HG03521 (cell line): ENCODE measurements around the gene FBXO31.

ENCODE experiments used
- ATAC-seq: cut with Tn5 transposase; IDR thresholded peaks from one replicate; pipeline ENCODE4 v1.9.1; 2021; ENCODE audit warnings: mild to moderate bottlenecking, moderate library complexity; ENCODE audit not compliant: unreplicated experiment

The FBXO31 gene

GRCh38 chr16:87316923-87317749, 66.4 kb downstream of the FBXO31 start, which contains the start of gene C16orf95:
TSS of gene C16orf95 (minus strand) at chr16:87317392. CDS start at chr16:87317242, 150 bp downstream.
- ATAC-seq, result peak; percentile 84

DNA sequence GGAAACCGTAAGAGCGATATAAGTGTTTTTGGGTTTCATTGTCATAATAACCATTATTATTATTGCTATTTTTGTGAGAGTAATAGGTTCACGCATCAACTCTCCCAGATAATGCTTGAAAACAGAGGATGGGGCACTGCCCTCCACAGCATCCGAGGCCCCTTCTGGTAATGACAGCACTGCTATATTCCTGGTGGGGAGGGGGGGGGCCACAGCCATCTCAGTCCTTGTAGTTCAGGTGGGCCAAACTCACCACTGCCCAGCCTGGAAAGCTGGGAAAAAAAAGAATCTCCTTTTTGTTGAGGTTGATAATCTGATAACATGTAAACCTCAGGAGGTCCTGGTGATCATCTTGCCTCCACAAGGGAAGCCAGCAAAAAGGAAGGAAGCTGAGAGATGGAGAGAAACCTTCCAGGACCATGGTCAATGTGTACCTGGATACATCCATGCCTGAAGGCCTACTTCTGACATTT, 67.1 kb downstream of the FBXO31 start:
- ATAC-seq, result no peak

DNA sequence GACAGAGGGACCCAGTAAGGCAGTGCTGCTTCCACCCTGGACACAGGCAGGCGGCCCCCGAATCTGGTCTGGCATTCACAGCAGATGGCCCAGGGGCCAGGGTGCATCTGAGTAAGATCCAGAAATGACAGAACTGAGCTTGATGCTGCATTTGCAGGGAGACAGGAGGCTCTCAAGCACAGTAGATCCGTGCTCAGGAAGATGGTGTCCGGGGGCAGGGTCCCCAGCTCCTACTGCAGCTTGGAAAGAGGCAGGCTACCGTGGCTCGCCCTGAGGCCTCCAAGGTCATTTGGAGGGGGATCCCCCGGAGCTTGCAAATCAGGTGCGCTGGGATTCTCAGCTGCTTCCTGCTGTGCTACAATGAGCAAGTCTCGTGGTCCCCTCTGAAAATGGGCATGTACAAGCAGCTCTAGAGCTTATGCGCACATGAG, 68.6 kb downstream of the FBXO31 start:
- no peak for ATAC-seq

DNA sequence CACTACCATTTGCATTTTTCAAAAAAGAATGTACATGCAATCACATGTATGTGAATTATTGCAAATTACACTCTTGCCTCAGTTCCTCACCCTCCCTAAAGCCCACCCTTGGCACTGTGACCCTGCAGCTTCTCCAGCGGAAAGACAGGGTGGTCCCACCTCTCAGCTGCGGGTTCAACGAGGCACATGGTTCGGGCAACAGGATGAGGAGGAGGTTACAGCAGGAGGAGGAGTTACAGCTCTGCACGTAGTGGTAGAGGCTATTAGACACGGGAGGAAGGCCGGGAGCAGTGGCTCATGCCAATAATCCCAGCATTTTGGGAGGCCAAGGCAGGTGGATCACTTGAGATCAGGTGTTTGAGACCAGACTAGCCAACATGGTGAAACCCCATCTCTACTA, 71.6 kb downstream of the FBXO31 start:
- no peak for ATAC-seq

- ATAC-seq, result no peak
Observed at GRCh38 chr16:87311387-87311786, 72.2 kb downstream of the FBXO31 start.

GRCh38 chr16:87310610-87311009, 73.0 kb downstream of the FBXO31 start:
- no peak for ATAC-seq

DNA sequence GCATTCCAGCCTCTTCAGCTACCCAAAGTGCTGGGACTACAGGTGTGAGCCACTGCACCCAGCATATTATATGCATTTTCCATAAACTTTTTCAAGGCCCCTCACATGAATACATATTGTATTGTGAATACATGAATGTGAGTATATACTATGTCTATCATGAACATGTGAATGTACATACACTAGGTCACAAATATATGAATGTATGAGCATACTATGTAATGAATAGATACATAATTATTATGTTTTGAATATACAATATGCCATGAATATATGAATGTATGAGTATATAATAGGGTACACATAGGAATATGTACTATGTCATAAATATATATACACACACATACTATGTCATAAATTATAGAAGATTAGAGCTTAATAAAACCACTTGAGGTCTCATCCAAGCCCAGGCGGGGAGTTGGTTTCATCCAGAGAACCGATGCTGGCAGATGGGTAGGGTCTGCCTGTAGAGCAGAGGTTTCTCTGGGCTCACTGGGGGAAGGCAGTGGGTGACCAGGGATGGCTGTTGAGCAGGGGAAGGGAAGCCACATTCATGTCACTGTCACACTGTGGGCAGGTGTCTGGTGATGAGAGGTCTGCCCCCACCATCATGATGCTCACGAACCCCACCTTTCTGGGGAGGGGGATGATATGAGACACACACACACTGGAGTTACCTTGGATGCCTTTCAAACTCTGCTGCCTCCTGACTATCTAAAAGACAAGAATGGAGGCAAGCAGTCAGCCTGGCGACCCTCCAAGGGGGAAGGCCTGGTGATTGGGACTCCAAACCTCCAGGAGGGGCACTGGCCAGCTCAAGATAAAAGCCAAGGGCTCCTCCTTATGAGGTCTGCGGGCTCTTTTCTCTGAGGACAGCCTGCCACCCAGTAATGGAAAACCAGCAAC, 73.7 kb downstream of the FBXO31 start:
- ATAC-seq, result no peak

GRCh38 chr16:87308826-87309225, 74.8 kb downstream of the FBXO31 start:
- no peak for ATAC-seq

DNA sequence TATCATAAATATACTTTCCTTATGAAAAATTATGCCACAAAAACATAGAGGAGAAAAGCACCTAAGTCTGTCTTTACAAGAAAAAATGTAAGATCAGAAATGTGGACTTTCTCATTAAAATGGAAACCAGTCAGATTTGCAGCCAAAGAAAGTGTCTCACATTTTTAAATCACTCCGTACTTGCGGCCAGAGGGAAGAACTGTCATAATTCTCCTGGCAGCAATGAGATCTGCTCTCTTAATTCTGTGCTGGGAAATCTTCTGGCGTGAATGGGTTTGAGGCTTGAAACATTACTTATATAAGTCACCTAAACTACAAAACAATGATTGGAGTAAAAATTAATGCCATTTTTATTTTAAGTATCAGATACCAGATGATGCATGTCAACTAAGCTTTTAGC, 77.1 kb downstream of the FBXO31 start:
- ATAC-seq, result no peak

GRCh38 chr16:87305505-87306391, 77.8 kb downstream of the FBXO31 start:
- ATAC-seq, result no peak

DNA sequence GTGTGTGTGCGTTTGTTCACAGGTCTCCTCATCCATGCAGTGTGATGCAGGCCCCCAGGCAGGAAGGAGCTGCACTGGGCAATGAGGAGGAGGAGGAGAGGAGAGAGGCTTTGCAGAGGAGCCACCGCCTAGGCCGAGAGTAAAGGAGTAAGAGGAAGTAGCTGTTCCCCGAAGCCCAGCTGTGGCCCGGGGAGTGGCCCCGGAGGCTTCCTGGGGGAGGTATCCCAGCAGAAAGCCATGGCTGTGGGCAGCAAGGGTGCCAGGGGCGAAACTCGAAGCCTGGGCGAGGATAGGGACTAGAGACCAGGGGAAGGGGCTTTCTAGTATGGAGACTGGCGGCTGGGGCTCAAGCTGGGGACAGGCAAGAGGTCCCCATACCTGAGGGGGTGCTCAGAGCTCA, 78.6 kb downstream of the FBXO31 start:
- no peak for ATAC-seq

DNA sequence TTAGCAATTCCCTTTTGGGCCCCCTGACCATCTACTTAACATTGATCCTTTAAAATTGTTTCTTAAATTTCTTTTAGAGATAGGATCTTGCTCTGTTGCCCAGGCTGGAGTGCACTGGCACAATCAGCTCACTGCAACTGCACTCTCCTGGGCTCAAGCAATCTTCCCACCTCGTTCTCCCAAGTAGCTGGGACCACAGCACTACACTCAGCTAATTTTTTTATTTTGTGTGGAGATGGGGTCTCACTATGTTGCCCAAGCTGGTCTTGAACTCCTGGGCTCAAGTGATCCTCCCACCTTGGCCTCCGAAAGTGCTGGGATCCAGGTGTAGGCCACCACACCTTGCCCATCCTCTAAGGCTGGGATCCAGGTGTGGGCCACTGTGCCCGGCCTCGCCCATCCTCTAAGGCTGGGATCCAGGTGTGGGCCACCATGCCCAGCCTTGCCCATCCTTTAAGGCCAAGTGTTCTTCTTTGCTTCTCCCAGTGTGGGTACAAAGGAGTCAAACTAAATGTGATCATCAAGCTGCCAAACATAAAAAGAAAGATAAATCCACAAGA, 79.5 kb downstream of the FBXO31 start:
- ATAC-seq, result no peak

GRCh38 chr16:87303431-87303930, 80.1 kb downstream of the FBXO31 start:
- ATAC-seq, result no peak

- no peak for ATAC-seq
Observed at GRCh38 chr16:87298857-87299465, 84.6 kb downstream of the FBXO31 start.

GRCh38 chr16:87297918-87298631, 85.5 kb downstream of the FBXO31 start:
- ATAC-seq, result no peak

DNA sequence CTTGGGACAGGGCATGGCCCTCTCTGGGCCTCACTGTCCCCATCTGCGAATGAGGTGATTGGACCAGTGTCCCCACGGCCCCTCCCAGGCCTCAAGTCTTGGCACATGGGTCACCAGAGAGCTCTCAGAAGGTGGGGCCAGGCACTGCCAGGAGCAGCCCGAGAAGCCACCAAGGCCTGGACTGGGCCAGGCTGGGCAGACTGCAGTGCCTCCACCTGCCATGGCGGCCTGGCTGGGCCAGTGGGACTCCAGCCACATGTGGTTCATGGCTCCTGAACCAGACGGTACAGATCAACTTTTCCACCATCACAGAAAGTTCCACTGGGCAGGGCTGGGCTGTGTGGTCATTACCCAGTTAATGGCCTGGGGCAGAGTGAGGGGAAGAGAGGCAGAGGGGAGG, 86.2 kb downstream of the FBXO31 start:
- ATAC-seq, result no peak

GRCh38 chr16:87295661-87296531, 87.7 kb downstream of the FBXO31 start:
- ATAC-seq, result no peak

GRCh38 chr16:87295259-87295658, 88.3 kb downstream of the FBXO31 start:
- ATAC-seq, result no peak
